GM04503 (cell line): ENCODE data around the gene SWAP70.

Experiments
- DNase-seq: peaks from one replicate; pipeline ENCODE4 v3.0.0-alpha.2; 2012; ENCODE audit warnings: low read depth

Gene SWAP70

DNA sequence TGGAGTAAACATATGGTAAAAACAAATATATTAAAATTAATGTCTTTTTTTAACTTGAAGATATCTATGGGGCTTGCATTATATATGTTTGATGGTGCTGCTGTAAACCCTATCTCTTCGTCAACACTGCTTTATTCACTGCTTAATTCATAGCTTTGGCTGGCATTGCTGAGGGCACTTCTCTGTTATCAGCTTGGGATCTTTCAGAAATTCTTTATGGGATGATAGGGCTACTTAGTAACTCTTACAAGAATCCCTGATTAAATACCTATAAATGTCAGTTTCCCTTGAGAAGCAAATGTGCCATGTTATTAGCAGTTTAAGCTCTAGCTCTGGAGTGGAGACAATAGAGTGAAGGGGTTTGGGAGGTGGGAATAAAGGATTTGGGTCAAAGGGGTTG lies 112.3 kb downstream of the SWAP70 start:
- no peak for DNase-seq

DNA sequence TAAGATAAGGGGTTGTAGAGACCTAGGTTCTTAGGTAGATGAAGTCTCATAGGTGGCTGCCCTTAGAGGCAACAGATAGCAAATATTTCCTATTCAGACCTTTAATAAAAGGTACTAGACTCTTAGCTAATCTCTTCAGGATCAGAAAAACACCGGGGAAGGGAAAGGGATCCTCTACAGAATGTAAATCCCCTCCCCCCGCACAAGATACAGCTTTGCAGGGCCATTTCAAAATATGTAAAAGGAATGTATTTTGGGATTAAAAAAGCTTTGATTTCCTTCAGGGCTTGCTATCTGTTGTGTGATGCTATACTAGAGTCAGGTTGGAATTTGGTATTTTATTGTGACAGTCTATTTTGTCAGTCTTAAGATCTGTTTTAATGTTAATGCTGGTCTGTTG lies 113.2 kb downstream of the SWAP70 start:
- no peak for DNase-seq

DNA sequence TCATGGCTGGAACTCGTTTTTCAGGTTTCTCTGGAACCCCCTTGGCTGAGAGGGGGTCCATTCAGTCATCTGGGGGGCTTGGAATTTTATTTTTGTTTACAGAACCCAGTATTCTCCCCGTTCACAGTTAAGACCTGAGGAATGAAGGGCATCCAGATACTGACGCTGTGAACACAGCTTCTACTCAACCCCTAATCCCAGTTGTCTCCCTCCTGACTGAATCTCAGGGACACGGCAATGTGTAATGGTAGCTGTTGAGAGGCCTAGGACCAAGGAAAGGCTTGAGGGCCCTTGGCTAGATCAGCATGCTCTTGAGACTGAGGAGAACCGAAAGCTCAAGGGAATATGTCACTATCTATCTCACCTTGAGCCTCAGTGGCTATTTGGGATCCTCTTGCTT lies 113.6 kb downstream of the SWAP70 start:
- DNase-seq: no peak

DNA sequence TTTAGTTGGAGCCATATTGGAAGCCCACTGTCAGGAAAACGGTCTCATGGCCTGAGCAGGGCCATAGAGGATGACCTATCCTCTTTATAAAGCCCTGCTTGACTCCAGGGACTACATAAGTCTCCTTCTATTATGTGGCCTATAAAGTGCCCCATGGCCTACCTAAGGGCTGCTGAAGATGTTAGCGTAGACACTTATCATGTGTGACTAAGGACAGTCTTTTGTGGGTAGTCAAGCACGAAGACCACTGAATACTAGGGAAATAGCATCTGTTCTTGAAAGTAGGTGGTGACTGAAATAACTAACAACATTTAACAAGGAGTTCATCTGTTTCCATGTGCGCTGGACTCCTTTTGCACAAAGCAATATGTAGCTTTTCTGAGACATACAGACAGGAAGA lies 117.1 kb downstream of the SWAP70 start:
- no peak for DNase-seq

DNA sequence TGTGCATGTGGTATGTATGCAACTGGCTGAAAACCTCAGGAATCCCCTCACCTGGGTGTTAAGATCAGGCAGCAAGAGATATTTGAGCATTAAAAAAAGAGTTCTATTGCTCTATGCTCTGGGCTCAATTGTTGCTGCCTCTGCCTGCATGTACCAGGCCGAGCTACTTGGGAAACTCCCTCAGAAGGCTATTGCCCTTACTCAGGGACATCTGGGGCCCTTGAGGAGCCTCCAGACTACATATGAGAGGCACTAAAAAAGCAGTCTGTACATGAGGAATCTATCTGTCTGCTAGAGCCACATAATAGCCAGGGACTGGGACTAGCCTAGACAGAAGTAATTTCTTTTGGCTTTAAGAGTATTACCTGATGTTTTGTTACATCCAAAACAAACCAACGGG lies 120.1 kb downstream of the SWAP70 start:
- no peak for DNase-seq

DNA sequence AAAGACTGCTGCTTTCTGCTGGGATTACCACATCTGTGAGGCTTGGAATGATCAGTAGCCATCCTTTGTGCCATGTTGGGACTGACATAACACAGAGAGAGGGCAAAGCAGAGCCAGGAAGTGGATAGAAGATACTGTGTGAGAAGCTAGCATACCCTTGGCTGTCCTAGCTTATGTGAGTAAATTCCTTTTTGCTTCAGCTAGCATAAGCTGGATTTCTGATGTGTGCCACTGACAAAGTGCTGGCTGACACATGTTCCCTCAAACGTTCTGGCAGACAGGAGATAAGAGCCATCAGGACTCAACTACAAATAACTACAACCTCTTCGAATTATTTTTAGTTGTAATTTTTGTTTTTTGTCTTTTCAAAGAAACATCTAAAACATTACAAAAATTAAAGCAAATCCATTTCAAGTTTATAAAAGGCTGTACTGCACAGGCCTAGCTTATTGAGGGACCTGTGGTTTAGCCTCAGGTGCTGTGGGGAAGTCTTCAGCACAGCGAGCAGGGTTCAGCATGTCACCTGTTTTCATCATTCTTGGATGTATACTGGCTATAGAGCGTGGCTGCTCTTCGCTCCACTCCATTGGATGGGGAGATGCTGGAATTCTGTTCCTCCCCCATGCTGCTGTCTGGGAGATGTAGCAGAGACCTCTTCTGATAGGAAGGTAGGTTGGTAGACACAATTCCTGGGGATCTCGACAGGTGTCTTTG lies 120.9 kb downstream of the SWAP70 start:
- no peak for DNase-seq

DNA sequence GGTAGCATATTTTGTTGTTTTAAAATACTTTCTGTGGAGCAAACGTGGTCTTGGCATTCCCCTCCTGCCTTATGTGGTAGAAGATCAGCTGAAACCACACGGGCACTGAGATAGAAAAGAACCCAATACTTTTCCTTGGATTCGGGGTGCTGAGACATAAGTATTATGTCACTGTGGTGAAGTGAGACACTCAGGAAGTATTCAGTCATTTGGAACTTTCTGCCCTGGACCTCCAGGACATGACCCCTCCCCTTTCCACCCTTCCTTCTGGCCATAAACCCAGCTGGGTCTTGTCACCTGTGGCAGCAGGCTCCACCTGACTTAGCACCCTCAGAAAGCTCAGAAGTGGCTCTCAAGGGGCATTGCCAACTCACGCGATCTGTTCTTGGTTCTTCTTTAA lies 123.4 kb downstream of the SWAP70 start:
- DNase-seq: no peak

DNA sequence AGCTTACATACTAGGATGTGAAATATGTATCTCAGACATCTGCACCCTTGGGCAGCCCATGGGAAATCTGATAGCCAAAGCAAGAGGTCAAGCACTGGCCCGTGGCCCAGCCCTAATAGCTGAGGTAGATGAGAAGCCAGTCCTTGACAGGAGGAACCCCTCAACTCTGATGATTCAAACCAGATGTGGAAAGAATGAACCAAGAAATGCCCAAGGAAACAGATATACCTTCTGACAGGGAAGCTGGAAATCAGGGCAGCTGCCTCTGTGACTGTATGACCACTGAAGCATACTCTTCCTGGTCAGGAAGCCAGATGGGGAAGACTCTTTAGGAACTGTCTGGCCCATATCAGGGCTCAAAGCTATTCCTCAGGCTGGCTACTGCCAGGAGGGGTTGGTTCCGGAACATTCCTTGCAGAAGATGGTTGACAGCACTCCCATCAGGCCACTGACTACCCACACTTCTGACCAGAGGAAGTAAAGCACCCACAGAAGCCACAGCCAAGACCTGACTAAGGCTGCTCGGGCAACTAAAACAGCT lies 124.2 kb downstream of the SWAP70 start:
- DNase-seq: peak; percentile 98

DNA sequence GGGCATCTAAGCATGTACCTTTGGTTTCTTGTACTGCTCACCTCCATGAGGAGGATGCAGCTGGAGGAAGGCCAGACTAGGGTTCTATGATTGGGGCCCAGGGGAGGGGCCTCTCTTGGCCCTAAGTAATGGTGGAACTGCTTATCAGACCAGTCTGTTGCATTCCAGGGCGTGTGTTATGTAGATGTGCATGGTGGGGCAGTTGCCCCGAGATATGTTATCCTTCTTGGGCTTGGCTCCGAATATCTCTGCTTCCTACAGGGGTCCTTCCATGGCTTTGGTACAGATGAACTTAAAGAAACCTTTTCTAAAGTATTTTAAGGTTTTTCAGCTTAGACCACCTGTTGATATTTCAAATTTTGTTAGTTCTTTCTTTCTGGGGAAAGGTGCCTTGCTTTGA lies 126.0 kb downstream of the SWAP70 start:
- DNase-seq: no peak

DNA sequence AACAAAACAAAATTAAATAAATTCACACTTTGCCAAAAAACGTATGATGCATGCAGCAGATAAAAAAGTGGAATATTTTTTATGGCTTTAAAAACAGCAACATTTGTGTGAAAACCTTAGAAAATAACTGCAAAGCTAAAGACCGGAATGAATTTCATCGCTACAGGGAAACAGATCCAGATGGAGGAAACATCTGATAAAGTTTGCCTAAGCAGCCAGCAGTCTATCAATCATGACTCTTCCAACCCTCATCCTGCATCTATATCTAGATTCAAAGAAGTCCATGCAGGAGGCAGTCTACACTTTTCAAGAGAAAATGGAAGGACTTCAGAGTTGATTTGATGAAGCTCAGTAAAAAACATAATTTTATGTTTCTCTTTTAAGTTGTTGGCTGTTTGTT lies 126.8 kb downstream of the SWAP70 start:
- DNase-seq: no peak

DNA sequence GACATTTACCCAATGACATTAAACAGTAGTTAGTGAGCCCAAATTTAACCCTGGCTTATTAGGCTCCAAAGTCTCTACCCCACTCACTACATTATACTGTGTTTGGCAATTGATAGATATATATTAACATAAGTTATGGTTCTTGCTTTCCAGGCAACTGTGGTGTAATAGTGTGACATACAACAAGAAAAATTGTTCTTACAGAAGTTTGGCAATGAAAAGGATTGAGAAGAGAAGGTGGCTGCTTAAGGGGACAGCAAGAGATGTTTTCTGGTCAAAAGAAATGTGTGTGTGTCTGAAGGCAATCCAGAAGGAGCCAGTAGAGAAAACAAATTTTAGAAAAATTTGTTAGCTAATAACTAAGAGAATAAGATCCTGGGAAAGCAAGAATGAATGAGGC lies 132.4 kb downstream of the SWAP70 start:
- no peak for DNase-seq

DNA sequence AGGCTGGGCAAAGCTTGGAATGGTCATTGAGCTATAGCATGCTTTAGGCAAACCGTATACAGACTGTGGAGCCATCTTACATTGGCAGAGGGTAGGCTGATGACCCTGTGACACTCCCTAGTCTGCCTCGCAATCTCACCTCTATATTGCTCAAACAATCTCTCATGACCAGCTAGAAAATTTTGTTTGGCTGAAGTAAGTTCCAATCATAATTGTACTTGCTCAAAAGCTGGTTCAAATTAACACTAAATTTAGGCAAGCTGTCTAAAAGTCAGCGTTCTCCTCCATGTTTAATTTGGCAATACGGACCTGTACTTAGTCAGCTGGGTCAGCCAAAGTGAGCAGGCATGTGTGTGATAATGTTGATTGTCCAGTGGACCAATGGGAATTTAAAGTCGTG lies 133.0 kb downstream of the SWAP70 start:
- no peak for DNase-seq

DNA sequence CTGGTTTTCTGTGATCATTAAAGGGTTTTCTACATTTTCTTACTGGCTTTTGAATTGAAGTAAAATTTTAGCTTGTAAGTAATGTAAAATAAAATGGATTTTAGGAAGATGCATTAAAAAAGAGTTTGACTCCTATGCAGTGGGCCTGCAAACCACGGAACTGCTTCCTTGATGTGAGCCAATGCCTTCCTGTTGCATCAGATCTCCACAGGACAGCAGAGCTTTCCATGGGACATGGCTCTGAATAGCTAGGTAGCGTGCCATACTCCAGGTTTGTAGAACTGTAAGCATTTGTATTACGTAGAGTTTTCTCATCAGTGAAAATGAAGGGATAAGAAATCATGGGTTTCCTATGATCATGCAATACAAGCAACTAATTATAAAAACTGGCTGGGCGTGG lies 133.4 kb downstream of the SWAP70 start:
- no peak for DNase-seq

DNA sequence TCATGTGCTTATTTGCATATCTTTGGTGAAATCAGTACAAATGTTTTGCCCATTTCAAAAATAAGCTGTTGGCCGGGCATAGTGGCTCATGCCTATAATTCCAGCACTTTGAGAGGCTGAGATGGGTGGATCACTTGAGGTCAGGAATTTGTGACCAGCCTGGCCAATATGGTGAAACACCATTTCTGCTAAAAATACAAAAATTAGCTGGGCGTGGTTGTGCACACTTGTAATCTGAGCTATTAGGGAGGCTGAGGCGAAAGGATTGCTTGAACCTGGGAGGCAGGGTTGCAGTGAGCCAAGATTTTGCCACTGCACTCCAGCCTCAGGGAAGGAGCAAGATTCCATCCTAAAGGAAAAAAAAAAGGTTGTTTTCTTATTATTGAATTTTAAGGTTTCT lies 136.0 kb downstream of the SWAP70 start:
- DNase-seq: no peak

DNA sequence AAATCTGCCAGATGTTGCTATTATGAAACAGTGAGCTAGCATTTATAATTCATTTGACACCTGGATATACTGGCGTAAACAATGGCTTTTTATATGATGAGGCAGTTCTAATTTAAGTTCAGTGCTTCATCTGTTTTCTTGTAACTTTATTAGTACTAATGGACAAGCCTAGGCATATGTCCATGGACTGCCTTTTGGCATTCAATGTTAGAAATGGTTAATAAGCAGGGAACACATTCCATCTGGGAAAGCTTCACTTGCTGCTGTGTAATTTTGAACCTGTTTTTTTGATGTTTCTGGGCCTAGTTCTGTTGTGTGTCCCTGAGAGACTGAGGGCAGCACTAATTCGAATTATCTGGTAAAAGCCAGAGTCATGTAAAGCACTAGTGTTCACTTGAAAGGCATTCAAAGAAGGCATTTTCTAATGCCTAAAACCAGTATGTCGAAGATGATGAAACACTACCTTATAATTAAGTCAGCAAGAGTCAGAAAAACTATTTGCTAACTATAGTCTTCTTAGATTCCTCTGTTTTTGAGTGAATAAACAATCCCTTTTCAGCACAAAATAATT lies 138.5 kb downstream of the SWAP70 start:
- DNase-seq: peak; percentile 98
